GM12892 (cell line): ENCODE data around the gene C1QTNF1.

ENCODE experiments used
- POLR2A ChIP-seq: IDR thresholded peaks from 2 replicates; pipeline ENCODE4 v1.6.1; 2011; ENCODE audit warnings: low read depth, low read length, control low read depth
- POLR2AphosphoS5 ChIP-seq: IDR thresholded peaks from 2 replicates; pipeline ENCODE4 v1.6.1; 2011; ENCODE audit warnings: low read depth, low read length, control low read depth
- TAF1 ChIP-seq: IDR thresholded peaks from 2 replicates; pipeline ENCODE4 v1.6.1; 2011; ENCODE audit warnings: low read depth, mild to moderate bottlenecking, control low read depth, low read length, borderline replicate concordance

DNA sequence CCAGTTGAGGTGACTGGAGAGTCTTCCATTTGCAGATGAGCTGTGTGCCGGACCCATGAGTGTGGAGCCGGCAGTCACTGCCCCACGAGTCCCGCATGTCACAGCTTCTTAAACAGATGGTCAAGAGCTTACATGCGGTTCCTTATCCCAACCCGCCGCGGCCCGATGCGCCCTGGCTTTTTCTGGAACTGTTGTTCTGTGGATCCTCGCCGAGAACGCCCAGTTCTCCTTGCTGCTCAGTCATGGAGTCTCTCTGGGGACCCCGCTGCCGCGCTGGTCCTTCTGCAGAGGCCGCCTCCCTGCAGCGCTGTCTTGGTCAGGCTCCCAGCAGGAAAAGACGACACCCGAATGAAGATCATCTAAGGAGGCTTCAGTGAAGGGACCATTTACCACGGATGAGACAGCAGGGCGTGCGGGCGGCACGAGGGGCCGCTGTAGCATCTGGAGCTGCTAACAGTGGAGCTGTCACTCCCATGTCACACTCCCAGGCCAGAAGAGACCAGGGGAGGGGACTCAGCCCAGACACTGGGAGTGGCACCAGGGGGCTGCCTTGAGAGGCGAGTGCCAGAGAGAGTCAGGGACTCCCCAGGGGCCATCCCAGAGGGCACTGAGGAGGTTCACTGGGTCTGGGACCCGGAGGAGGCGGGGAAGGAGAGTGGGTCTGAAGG is 33.5 kb upstream of the C1QTNF1 start:
- TF ChIP-seq TAF1 (no peak), POLR2AphosphoS5 (no peak), POLR2A (no peak)
